ENCODE data around the gene DEDD.

DNA sequence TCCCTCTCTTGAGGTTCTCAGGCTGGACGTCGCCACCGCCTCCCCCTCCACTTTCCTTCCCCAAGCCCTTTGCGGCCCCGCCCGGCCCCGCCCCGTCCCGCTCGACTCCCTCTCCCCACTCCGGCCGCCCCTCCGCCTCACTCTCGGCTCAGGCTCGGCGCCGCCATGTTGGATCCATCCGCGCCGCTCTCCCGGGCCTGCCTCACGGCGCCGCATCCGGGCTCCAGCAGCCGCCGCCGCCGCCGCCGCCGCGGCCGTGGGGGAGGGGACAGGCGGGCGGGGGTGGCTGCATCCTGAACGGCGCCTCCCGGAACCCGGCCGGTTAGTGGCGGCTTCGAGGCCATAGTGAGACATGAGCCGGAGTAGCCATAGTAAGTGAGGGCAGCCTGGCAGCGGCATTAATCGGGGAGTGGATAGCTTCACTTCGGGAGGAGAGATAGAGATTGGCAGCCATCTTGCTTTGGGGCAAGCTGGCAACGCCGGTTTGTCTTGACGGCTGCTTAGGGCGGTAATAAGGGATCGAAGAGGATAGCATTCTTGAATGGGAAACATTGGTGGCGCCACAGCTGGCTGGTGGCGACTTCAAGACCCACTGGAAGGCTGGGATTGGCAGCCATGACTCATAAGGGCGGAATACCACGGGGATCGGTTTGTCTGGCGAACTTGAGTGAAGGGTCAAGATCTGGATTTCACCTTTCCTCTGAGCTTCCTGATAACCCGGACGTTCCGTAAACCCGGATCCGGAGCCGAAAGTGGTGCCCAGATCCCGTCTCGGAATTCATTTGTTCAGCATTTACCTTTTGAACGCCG, at the start of gene DEDD:
- peak in 2 of 5 experiments; percentile 21 to 27 for TF ChIP-seq CTCF (IDR thresholded peaks at IDR 0.05)
- peak; percentile 51 to 52 for TF ChIP-seq POLR2A (IDR thresholded peaks at IDR 0.05)
